PC-3 (cell line): ENCODE data around the gene PLEK2. TPM values are rescaled to one million over a fixed set of nuclear protein-coding genes. Genes with fewer than 3 reads are reported as not detected.

Source experiments
- ATAC-seq: fragments of 200-7000 bp; cut with Tn5 transposase; 2 replicates; pipeline ENCODE4 v1.9.1; 2020; ENCODE audit warnings: mild to moderate bottlenecking, moderate library complexity
- BruUV-seq: library from RNA; stranded (reverse); fragments of 400-500 nt; replicated peaks from 2 replicates; lab custom pipeline; 2021; lab: Mats Ljungman, UMichigan
- CTCF ChIA-PET: fragments of 300-600 bp; sonication (Branson Sonifier 250); formaldehyde crosslinking; loops from one replicate; lab custom pipeline; 2022; ENCODE audit warnings: antibody characterized with exemption; lab: Charles Lee
- POLR2A ChIA-PET: fragments of 300-600 bp; sonication (Branson Sonifier 250); formaldehyde crosslinking; loops from one replicate; lab custom pipeline; 2022; ENCODE audit warnings: antibody characterized with exemption; ENCODE audit not compliant: unreplicated experiment; lab: Charles Lee
- DNase-seq: peaks from one replicate; pipeline ENCODE4 v3.0.0-alpha.2; 2015
- H2AFZ ChIP-seq: fragments of 300-600 bp; sonication (generic); 2 replicates; pipeline ENCODE4 v1.6.0; 2016; ENCODE audit warnings: antibody characterized with exemption, low read length
- H3F3A ChIP-seq: fragments of 300-600 bp; sonication (generic); one replicate; pipeline ENCODE4 v1.6.0; 2017; ENCODE audit warnings: antibody characterized with exemption, low read length, control low read depth, mild to moderate bottlenecking; ENCODE audit not compliant: unreplicated experiment
- H3K27ac ChIP-seq: fragments of 300-600 bp; sonication (generic); 2 replicates; pipeline ENCODE4 v1.5.1; 2016; ENCODE audit warnings: mild to moderate bottlenecking, low read length
- H3K27me3 ChIP-seq: fragments of 300-600 bp; sonication (generic); 2 replicates; pipeline ENCODE4 v1.6.1; 2016; ENCODE audit warnings: low read length, mixed read lengths
- H3K36me3 ChIP-seq: fragments of 300-600 bp; sonication (generic); 2 replicates; pipeline ENCODE4 v1.6.1; 2016; ENCODE audit warnings: low read depth, mixed run types, low read length, mixed read lengths
- H3K4me1 ChIP-seq: fragments of 300-600 bp; sonication (generic); 2 replicates; pipeline ENCODE4 v1.5.1; 2016; ENCODE audit warnings: low read length; ENCODE audit not compliant: insufficient read depth
- H3K4me2 ChIP-seq: fragments of 300-600 bp; sonication (generic); 2 replicates; pipeline ENCODE4 v1.6.0; 2016; ENCODE audit warnings: low read length
- H3K4me3 ChIP-seq: fragments of 300-600 bp; sonication (generic); 2 replicates; pipeline ENCODE4 v1.5.1; 2016; ENCODE audit warnings: mild to moderate bottlenecking, low read length, mixed read lengths
- H3K79me2 ChIP-seq: fragments of 300-600 bp; sonication (generic); 2 replicates; pipeline ENCODE4 v1.6.1; 2017; ENCODE audit warnings: low read length, mixed read lengths
- H3K9ac ChIP-seq: fragments of 300-600 bp; sonication (generic); 2 replicates; pipeline ENCODE4 v1.6.0; 2016; ENCODE audit warnings: mild to moderate bottlenecking, low read length
- H3K9me2 ChIP-seq: fragments of 300-600 bp; sonication (generic); replicated peaks from 2 replicates; pipeline ENCODE4 v1.6.1; 2016; ENCODE audit warnings: mixed run types, low read length, mixed read lengths
- H3K9me3 ChIP-seq: fragments of 300-600 bp; sonication (generic); 2 replicates; pipeline ENCODE4 v1.6.1; 2016; ENCODE audit warnings: low read length, mixed read lengths
- H4K20me1 ChIP-seq: fragments of 300-600 bp; sonication (generic); 2 replicates; pipeline ENCODE4 v1.6.1; 2016; ENCODE audit warnings: low read length, mixed read lengths
- EZH2 ChIP-seq: fragments of 300-600 bp; sonication (generic); IDR thresholded peaks from one replicate; pipeline ENCODE4 v1.6.1; 2017; ENCODE audit warnings: antibody characterized with exemption, mild to moderate bottlenecking, low read length; ENCODE audit not compliant: unreplicated experiment
- EZH2phosphoT487 ChIP-seq: fragments of 300-600 bp; sonication (generic); IDR thresholded peaks from 2 replicates; pipeline ENCODE4 v1.6.1; 2018; ENCODE audit warnings: mild to moderate bottlenecking, antibody characterized with exemption, low read length, borderline replicate concordance
- intact Hi-C: fragments of 100-400 bp; cut with micrococcal nuclease; formaldehyde crosslinking; loops from 2 replicates; pipeline ENCODE4 v1.9.0; 2023
- total RNA-seq: library from RNA; depleted of rRNA; stranded (reverse); fragments of >200 nt; gene quantifications from 2 replicates; pipeline ENCODE4 v1.2.3, GENCODE V29; 2014
- TF ChIP-seq, protein P1 (sequence below): fragments of 300-600 bp; sonication (generic); conservative IDR thresholded peaks from 2 replicates; pipeline ENCODE4 v1.5.1; 2017; ENCODE audit warnings: antibody characterized with exemption, low read depth, mild to moderate bottlenecking, low read length

Gene PLEK2
- total RNA-seq, 1 experiment from 2014 or later, result 48.0 TPM

DNA sequence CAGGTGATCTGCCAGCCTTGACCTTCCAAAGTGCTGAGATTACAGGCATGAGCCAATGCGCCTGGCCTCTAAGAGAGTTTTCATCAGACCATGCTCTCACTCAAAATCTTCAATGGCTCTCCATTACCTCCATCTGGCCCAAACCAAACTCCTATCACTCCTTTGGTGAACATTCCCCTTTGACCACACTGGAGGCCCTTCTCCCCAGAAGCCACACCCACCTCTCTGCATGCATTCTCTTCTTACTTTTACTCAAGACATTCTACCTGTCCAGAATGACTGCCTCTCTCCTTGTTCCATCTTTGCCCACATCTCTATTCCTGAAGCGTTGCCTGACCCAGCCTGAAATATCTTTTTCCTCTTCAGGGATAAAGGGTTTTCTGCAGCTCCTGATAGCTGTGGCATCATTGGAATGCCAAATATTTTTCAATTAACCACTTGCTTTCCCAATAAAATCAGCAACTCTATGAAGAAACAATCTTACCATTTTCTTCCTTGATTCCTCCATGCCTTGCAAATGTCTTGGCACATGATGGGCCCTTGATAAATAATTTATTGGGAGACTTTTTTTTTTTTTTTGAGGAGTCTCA lies 15.5 kb downstream of the PLEK2 start:
- H3K79me2 ChIP-seq, result no peaks in the 10 kb centered on the region
- ATAC-seq, result no peak
- POLR2A ChIA-PET, result no interaction called here

GRCh38 chr14:67395876-67396189 lies 16.1 kb downstream of the PLEK2 start:
- no TSS peak for BruUV-seq
- no peaks in the 10 kb centered on the region for H3K9me2 ChIP-seq
- ATAC-seq (peak; percentile 61), DNase-seq (peak; percentile 30)
- no peak overlapping the region for H3K4me3 ChIP-seq
- H3K27me3 ChIP-seq, result no peaks in the 10 kb centered on the region
- no peaks in the 10 kb centered on the region; the same call in 1 of the 2 replicates for H3K36me3 ChIP-seq
- intact Hi-C loops, result no loop called here
- H3K9me3 ChIP-seq, result no peaks in the 10 kb centered on the region
- no peak overlapping the region for H3K4me2 ChIP-seq
- H3F3A ChIP-seq, result no peaks in the 10 kb centered on the region
- H2AFZ ChIP-seq, result no peak overlapping the region
- peaks cover 12% of the 10 kb centered on the region for H3K4me1 ChIP-seq
- CTCF ChIA-PET, result interaction anchor here (0.6 kb wide), 1 partner anchor 12 kb away, joined by 3 read pairs; no protein-coding TSS in a partner anchor
- H3K79me2 ChIP-seq, result no peaks in the 10 kb centered on the region
- H3K27ac ChIP-seq, result no peak overlapping the region
- TF ChIP-seq EZH2phosphoT487 (no peak), EZH2 (no peak)
- TF ChIP-seq, protein P1, sequence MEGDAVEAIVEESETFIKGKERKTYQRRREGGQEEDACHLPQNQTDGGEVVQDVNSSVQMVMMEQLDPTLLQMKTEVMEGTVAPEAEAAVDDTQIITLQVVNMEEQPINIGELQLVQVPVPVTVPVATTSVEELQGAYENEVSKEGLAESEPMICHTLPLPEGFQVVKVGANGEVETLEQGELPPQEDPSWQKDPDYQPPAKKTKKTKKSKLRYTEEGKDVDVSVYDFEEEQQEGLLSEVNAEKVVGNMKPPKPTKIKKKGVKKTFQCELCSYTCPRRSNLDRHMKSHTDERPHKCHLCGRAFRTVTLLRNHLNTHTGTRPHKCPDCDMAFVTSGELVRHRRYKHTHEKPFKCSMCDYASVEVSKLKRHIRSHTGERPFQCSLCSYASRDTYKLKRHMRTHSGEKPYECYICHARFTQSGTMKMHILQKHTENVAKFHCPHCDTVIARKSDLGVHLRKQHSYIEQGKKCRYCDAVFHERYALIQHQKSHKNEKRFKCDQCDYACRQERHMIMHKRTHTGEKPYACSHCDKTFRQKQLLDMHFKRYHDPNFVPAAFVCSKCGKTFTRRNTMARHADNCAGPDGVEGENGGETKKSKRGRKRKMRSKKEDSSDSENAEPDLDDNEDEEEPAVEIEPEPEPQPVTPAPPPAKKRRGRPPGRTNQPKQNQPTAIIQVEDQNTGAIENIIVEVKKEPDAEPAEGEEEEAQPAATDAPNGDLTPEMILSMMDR, result no peak
- no peak overlapping the region for H3K9ac ChIP-seq
- POLR2A ChIA-PET, result no interaction called here
- H4K20me1 ChIP-seq, result no peaks in the 10 kb centered on the region

More for the DNA sequence above, 15.5 kb downstream of the PLEK2 start:
- Histone ChIP-seq H3K9me2 (no peaks in the 10 kb centered on the region), H3F3A (no peaks in the 10 kb centered on the region), H3K9me3 (no peaks in the 10 kb centered on the region), H3K27ac (no peak overlapping the region), H3K9ac (no peak overlapping the region), H3K36me3 (no peaks in the 10 kb centered on the region; the same call in 1 of the 2 replicates), H3K4me3 (no peak overlapping the region), H2AFZ (no peak overlapping the region), H3K27me3 (no peaks in the 10 kb centered on the region), H3K4me1 (peaks cover 12% of the 10 kb centered on the region), H4K20me1 (no peaks in the 10 kb centered on the region), H3K4me2 (no peak overlapping the region)
- CTCF ChIA-PET, result interaction anchor here (0.7 kb wide), 1 partner anchor 13 kb away, joined by 3 read pairs; no protein-coding TSS in a partner anchor
- no TSS peak for BruUV-seq
- DNase-seq, result no peak
- TF ChIP-seq EZH2phosphoT487 (no peak), EZH2 (no peak)
- TF ChIP-seq, protein P1, result no peak
- intact Hi-C loops, result no loop called here

DNA sequence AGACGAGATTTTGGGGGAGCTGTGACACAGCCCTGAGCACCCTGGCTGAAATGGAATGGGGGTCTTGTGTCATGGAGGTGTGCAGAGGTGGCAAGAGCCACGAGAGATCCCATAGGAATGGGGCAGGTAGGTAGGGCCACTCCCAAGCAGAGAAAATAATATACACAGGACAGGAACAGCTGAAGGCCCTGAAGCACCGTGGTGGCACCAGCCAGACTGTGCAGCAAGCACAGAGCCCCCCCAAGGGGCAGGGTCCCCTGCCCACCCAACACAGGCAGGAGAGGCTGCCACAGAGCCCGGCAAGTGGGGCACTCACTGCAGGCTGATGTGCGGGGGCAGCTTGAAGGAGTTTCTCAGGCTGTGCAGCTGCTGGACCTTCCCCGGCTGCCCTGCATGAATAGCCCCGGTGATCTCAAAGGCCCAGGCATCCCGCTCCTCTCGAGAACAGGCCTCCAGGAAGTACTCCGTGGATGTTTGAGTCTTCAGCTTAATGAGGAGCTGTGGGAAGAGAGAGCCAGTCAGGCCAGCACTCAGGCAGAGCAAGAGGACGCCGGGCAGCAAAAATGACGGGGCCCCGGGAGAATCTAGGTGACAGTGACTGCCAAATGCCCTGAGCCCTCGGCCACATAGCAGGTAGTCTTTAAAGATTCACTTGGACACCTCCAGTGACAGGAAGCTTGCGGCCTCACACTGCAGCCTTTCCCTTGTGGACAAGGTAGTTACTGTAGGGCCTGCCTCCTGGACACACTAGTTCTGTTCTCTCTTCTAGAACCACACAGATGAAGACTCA lies 16.7 kb downstream of the PLEK2 start:
- TF ChIP-seq, protein P1, result no peak
- TF ChIP-seq EZH2phosphoT487 (no peak), EZH2 (no peak)
- no peaks in the 10 kb centered on the region; the same call in 1 of the 2 replicates for H3K36me3 ChIP-seq
- H3K27ac ChIP-seq, result no peak overlapping the region
- H2AFZ ChIP-seq, result no peak overlapping the region
- H3K9me3 ChIP-seq, result no peaks in the 10 kb centered on the region
- no TSS peak for BruUV-seq
- POLR2A ChIA-PET, result no interaction called here
- intact Hi-C loops, result no loop called here
- no peaks in the 10 kb centered on the region for H3K79me2 ChIP-seq
- ATAC-seq (no peak), DNase-seq (no peak)
- no peaks in the 10 kb centered on the region for H3K27me3 ChIP-seq
- CTCF ChIA-PET, result interaction anchor here (0.6 kb wide), 1 partner anchor 12 kb away, joined by 3 read pairs; no protein-coding TSS in a partner anchor
- no peaks in the 10 kb centered on the region for H3F3A ChIP-seq
- no peaks in the 10 kb centered on the region for H3K9me2 ChIP-seq
- no peak overlapping the region for H3K4me2 ChIP-seq
- no peak overlapping the region for H3K4me3 ChIP-seq
- no peaks in the 10 kb centered on the region for H4K20me1 ChIP-seq
- peaks cover 12% of the 10 kb centered on the region for H3K4me1 ChIP-seq
- no peak overlapping the region for H3K9ac ChIP-seq
